SU-DHL-6 (cell line): ENCODE results near the gene GGNBP2.

Experiments
- H2AFZ ChIP-seq: fragments of 200-600 bp; sonication (generic); 2 replicates; pipeline ENCODE4 v1.6.1; 2014; ENCODE audit warnings: low read depth, mild to moderate bottlenecking, moderate library complexity, mixed read lengths, antibody characterized with exemption, low read length; ENCODE audit not compliant: severe bottlenecking
- H3F3A ChIP-seq: fragments of 200-600 bp; shearing (Covaris generic); 2 replicates; pipeline ENCODE4 v1.6.0; 2016; ENCODE audit warnings: antibody characterized with exemption, mild to moderate bottlenecking; ENCODE audit not compliant: insufficient read depth
- H3K27ac ChIP-seq: fragments of 200-600 bp; sonication (generic); 2 replicates; pipeline ENCODE4 v1.5.1; 2016; ENCODE audit warnings: low read depth, mild to moderate bottlenecking, low read length, moderate library complexity, mixed read lengths
- H3K27me3 ChIP-seq: fragments of 200-600 bp; sonication (generic), shearing (Covaris generic); 2 replicates; pipeline ENCODE4 v1.6.0; 2014; ENCODE audit warnings: mild to moderate bottlenecking, low read length
- H3K36me3 ChIP-seq: fragments of 200-600 bp; sonication (generic); 2 replicates; pipeline ENCODE4 v1.6.1; 2014; ENCODE audit warnings: mild to moderate bottlenecking, low read length, mixed read lengths
- H3K4me2 ChIP-seq: fragments of 300-600, 200-600 bp; shearing (Covaris generic), sonication (generic); 2 replicates; pipeline ENCODE4 v1.6.0; 2014; ENCODE audit warnings: low read length, low read depth, mild to moderate bottlenecking; ENCODE audit not compliant: poor library complexity, severe bottlenecking
- H3K4me3 ChIP-seq: fragments of 200-600 bp; sonication (generic); 2 replicates; pipeline ENCODE4 v1.5.1; 2014; ENCODE audit warnings: antibody characterized with exemption, low read length, mild to moderate bottlenecking, mixed read lengths; ENCODE audit not compliant: insufficient read depth, poor library complexity, severe bottlenecking
- H3K79me2 ChIP-seq: fragments of 200-600 bp; sonication (generic); 2 replicates; pipeline ENCODE4 v1.6.1; 2014; ENCODE audit warnings: mild to moderate bottlenecking, low read length, moderate library complexity; ENCODE audit not compliant: insufficient read depth
- H3K9ac ChIP-seq: fragments of 200-600 bp; sonication (generic); 2 replicates; pipeline ENCODE4 v1.7.0; 2014; ENCODE audit warnings: mild to moderate bottlenecking, low read length
- H3K9me2 ChIP-seq: fragments of 200-600 bp; sonication (generic); replicated peaks from 2 replicates; pipeline ENCODE4 v1.6.1; 2014; ENCODE audit warnings: low read length; ENCODE audit not compliant: insufficient read depth
- H3K9me3 ChIP-seq: fragments of 200-600 bp; sonication (generic); 2 replicates; pipeline ENCODE4 v1.6.1; 2014; ENCODE audit warnings: low read length, mixed read lengths; ENCODE audit not compliant: insufficient read depth
- H4K20me1 ChIP-seq: fragments of 200-600 bp; sonication (generic); 2 replicates; pipeline ENCODE4 v1.6.1; 2014; ENCODE audit warnings: low read depth, mild to moderate bottlenecking, antibody characterized with exemption, low read length, moderate library complexity, mixed read lengths
- EZH2phosphoT487 ChIP-seq: fragments of 200-600 bp; sonication (generic), shearing (Covaris generic); conservative IDR thresholded peaks from 2 replicates; pipeline ENCODE4 v1.6.1; 2018; ENCODE audit warnings: mild to moderate bottlenecking, antibody characterized with exemption, low read length, moderate library complexity, mixed read lengths
- TF ChIP-seq, protein P1 (sequence below): fragments of 200-600 bp; sonication (generic); IDR thresholded peaks from one replicate; pipeline ENCODE4 v1.5.1; 2017; ENCODE audit warnings: antibody characterized with exemption, mild to moderate bottlenecking, low read length, moderate library complexity; ENCODE audit not compliant: insufficient read depth, poor library complexity, severe bottlenecking

Gene GGNBP2

GRCh38 chr17:36525113-36525512 is 19.6 kb upstream of the GGNBP2 start:
- H3K9ac ChIP-seq: no peak overlapping the region
- H3K27ac ChIP-seq: no peak overlapping the region

DNA sequence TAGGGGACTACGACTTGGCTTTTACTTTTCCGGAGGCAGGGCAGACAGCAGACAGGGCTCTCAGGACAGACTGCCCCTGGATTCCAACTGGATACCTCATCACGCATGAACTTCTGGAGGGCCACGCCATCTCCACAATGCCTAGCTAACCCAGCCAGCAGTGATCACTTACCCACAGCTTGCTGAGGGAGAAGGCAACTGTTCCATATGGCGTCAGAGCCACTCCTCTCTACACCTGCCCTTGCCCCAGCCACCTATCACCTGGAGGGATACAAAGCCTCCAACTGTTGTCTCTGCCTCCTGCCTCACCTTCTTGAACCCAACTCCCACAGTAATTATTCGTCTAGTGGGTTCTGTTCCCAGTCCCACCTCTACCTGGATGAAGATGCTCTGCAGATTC is 18.8 kb upstream of the GGNBP2 start:
- no peak overlapping the region for H3K4me3 ChIP-seq
- no peaks in the 10 kb centered on the region for H4K20me1 ChIP-seq
- no peaks in the 10 kb centered on the region for H3F3A ChIP-seq
- H2AFZ ChIP-seq: no peak overlapping the region
- H3K36me3 ChIP-seq: peaks cover 17% of the 10 kb centered on the region; the same call in 1 of the 2 replicates
- TF ChIP-seq, protein P1, sequence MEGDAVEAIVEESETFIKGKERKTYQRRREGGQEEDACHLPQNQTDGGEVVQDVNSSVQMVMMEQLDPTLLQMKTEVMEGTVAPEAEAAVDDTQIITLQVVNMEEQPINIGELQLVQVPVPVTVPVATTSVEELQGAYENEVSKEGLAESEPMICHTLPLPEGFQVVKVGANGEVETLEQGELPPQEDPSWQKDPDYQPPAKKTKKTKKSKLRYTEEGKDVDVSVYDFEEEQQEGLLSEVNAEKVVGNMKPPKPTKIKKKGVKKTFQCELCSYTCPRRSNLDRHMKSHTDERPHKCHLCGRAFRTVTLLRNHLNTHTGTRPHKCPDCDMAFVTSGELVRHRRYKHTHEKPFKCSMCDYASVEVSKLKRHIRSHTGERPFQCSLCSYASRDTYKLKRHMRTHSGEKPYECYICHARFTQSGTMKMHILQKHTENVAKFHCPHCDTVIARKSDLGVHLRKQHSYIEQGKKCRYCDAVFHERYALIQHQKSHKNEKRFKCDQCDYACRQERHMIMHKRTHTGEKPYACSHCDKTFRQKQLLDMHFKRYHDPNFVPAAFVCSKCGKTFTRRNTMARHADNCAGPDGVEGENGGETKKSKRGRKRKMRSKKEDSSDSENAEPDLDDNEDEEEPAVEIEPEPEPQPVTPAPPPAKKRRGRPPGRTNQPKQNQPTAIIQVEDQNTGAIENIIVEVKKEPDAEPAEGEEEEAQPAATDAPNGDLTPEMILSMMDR: no peak
- TF ChIP-seq EZH2phosphoT487: no peak
- no peaks in the 10 kb centered on the region for H3K9me3 ChIP-seq
- no peaks in the 10 kb centered on the region for H3K9me2 ChIP-seq
- no peak overlapping the region for H3K27ac ChIP-seq
- H3K4me2 ChIP-seq: no peak overlapping the region
- no peak overlapping the region for H3K9ac ChIP-seq
- no peaks in the 10 kb centered on the region; the same call in 1 of the 2 replicates for H3K79me2 ChIP-seq
- H3K27me3 ChIP-seq: no peaks in the 10 kb centered on the region

More at GRCh38 chr17:36525113-36525512, 19.6 kb upstream of the GGNBP2 start:
- TF ChIP-seq, protein P1: no peak
- TF ChIP-seq EZH2phosphoT487: no peak
- Histone ChIP-seq H3K4me2 (no peak overlapping the region), H3K9me2 (no peaks in the 10 kb centered on the region), H3F3A (peaks cover 4% of the 10 kb centered on the region; the same call in 1 of the 2 replicates), H3K9me3 (no peaks in the 10 kb centered on the region), H2AFZ (no peak overlapping the region), H3K4me3 (no peak overlapping the region), H4K20me1 (no peaks in the 10 kb centered on the region), H3K36me3 (peaks cover 21% of the 10 kb centered on the region), H3K79me2 (no peaks in the 10 kb centered on the region; the same call in 1 of the 2 replicates), H3K27me3 (no peaks in the 10 kb centered on the region)

DNA sequence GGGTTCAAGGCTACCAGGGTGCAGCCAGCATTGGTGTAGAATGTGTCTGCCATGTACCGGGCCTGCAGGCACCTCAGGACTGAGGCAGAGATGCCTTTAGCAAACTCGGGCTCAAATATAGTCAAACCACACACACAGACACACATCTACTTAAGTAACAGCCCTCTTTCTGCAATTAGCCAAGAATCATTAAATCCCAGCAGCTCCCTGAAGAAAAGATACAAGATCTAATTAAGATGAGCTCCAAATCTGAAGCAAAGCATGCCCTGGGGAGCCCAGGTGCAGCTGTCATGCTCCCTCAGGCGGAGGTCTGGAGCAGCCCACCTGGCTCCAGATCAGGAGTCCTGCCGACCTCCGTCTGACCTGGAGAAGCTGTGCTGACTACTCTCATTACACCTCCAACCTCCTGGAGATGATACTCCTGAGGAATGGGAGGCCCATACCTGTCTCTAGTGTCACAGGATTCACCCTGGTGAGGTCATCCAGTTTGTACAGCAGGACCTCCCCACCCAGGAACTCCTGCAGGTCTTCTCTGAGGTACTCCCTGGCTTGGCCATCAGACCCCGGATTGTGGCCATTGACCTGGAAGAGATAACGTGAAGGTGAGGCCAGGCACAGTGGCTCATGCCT is 17.0 kb upstream of the GGNBP2 start:
- H3K4me3 ChIP-seq: no peak overlapping the region
- H3K27me3 ChIP-seq: no peaks in the 10 kb centered on the region
- TF ChIP-seq, protein P1: no peak
- no peak for TF ChIP-seq EZH2phosphoT487
- peaks cover 17% of the 10 kb centered on the region; the same call in 1 of the 2 replicates for H3K36me3 ChIP-seq
- no peak overlapping the region for H3K9ac ChIP-seq
- H4K20me1 ChIP-seq: no peaks in the 10 kb centered on the region
- no peak overlapping the region for H2AFZ ChIP-seq
- H3K9me2 ChIP-seq: no peaks in the 10 kb centered on the region
- no peak overlapping the region for H3K27ac ChIP-seq
- no peaks in the 10 kb centered on the region for H3F3A ChIP-seq
- H3K9me3 ChIP-seq: no peaks in the 10 kb centered on the region
- H3K79me2 ChIP-seq: peaks cover 8% of the 10 kb centered on the region
- no peak overlapping the region for H3K4me2 ChIP-seq
